Measurements from ENCODE around the gene LSM2. TPM values are rescaled to one million over a fixed set of nuclear protein-coding genes. Genes with fewer than 3 reads are reported as not detected.

Gene LSM2
- total and polyA plus RNA-seq, 9 of the 15 experiments (the other 6 are each of a cell fraction or from before 2014, with no cell fraction given): 154 to 407 (median 223) TPM

DNA sequence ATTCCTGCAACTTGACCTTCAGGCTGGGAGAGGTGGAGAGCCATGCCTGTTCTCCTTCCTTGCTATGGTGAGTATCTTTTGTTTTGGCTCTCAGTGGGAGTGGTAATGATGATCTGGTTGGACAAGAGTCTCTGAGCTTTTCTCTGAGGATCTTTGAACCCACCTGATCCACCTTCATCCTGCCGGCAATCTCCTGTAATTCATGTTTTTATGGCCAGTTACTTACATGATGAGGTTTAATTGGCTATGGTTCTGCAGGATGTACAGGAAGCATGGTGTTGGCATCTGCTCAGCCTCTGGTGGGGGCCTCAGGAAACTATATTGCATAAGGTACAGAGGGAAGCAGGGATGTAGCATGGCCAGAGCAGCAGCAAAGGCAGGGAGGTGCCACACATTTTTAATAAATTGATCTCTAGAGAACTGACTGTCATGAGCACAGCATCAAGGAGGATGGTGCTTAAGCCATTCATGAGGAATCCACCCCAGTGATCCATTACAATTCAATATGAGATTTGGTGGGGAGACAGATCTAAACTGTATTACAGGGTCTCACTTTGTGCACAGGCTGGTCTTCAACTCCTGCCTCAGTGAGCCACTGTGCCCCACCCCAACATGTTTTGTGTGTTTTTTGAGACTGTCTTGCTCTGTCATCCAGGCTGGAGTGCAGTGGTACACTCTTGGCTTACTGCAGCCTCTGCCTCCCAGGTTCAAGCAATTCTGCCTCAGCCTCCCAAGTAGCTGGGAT lies 30.8 kb upstream of the LSM2 start:
- no peak for FAIRE-seq
- no peak for TF ChIP-seq ZNF347 (CRISPR knock-in tag; IDR thresholded peaks at IDR 0.05; ENCODE audit: low read depth)
- TF ChIP-seq, protein P1, sequence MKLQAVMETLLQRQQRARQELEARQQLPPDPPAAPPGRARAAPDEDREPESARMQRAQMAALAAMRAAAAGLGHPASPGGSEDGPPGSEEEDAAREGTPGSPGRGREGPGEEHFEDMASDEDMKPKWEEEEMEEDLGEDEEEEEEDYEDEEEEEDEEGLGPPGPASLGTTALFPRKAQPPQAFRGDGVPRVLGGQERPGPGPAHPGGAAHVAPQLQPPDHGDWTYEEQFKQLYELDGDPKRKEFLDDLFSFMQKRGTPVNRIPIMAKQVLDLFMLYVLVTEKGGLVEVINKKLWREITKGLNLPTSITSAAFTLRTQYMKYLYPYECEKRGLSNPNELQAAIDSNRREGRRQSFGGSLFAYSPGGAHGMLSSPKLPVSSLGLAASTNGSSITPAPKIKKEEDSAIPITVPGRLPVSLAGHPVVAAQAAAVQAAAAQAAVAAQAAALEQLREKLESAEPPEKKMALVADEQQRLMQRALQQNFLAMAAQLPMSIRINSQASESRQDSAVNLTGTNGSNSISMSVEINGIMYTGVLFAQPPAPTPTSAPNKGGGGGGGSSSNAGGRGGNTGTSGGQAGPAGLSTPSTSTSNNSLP (IDR thresholded peaks at IDR 0.05; ENCODE audit: borderline replicate concordance, low read depth, low read length): no peak
- TF ChIP-seq MAZ (CRISPR knock-in tag; conservative IDR thresholded peaks at IDR 0.05 in 1 of 2, IDR thresholded peaks at IDR 0.05 in 1 of 2): no peak
- TF ChIP-seq ZNF444 (CRISPR knock-in tag; IDR thresholded peaks at IDR 0.05): no peak
- no peak for TF ChIP-seq ARNT (IDR thresholded peaks at IDR 0.05)
- TF ChIP-seq ZNF12 (CRISPR knock-in tag; IDR thresholded peaks at IDR 0.05): no peak
- TF ChIP-seq, protein P2, sequence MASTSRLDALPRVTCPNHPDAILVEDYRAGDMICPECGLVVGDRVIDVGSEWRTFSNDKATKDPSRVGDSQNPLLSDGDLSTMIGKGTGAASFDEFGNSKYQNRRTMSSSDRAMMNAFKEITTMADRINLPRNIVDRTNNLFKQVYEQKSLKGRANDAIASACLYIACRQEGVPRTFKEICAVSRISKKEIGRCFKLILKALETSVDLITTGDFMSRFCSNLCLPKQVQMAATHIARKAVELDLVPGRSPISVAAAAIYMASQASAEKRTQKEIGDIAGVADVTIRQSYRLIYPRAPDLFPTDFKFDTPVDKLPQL (IDR thresholded peaks at IDR 0.05; ENCODE audit: extremely low read depth, insufficient read length): no peak
- TF ChIP-seq NR2F6 (CRISPR knock-in tag; IDR thresholded peaks at IDR 0.05): no peak
- TF ChIP-seq CREM (IDR thresholded peaks at IDR 0.05; ENCODE audit: low read depth): no peak
- TF ChIP-seq ZNF212 (CRISPR knock-in tag; IDR thresholded peaks at IDR 0.05): no peak
- TF ChIP-seq JUNB (CRISPR knock-in tag; conservative IDR thresholded peaks at IDR 0.05): no peak
- TF ChIP-seq RCOR1 (IDR thresholded peaks at IDR 0.05; ENCODE audit: borderline replicate concordance in 1 of 2, low read depth in 2 of 2, low read length in 2 of 2): no peak
- TF ChIP-seq KLF10 (CRISPR knock-in tag; IDR thresholded peaks at IDR 0.05): peak; percentile 80
- no peak for TF ChIP-seq HIVEP1 (CRISPR knock-in tag; IDR thresholded peaks at IDR 0.05)
- TF ChIP-seq NCOR1 (IDR thresholded peaks at IDR 0.05): no peak
- TF ChIP-seq SIN3B (IDR thresholded peaks at IDR 0.05; ENCODE audit: low read depth): no peak
- no peak for TF ChIP-seq MEF2A (IDR thresholded peaks at IDR 0.05; ENCODE audit: control insufficient read depth, low read depth, low read length)
- TF ChIP-seq, protein P3, sequence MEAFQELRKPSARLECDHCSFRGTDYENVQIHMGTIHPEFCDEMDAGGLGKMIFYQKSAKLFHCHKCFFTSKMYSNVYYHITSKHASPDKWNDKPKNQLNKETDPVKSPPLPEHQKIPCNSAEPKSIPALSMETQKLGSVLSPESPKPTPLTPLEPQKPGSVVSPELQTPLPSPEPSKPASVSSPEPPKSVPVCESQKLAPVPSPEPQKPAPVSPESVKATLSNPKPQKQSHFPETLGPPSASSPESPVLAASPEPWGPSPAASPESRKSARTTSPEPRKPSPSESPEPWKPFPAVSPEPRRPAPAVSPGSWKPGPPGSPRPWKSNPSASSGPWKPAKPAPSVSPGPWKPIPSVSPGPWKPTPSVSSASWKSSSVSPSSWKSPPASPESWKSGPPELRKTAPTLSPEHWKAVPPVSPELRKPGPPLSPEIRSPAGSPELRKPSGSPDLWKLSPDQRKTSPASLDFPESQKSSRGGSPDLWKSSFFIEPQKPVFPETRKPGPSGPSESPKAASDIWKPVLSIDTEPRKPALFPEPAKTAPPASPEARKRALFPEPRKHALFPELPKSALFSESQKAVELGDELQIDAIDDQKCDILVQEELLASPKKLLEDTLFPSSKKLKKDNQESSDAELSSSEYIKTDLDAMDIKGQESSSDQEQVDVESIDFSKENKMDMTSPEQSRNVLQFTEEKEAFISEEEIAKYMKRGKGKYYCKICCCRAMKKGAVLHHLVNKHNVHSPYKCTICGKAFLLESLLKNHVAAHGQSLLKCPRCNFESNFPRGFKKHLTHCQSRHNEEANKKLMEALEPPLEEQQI (IDR thresholded peaks at IDR 0.05): no peak
- TF ChIP-seq XRCC5 (IDR thresholded peaks at IDR 0.05; ENCODE audit: low read depth, low read length): 0 out of 2 replicates have a peak, but pooled peaks have one; percentile 8

More for the DNA sequence above, 30.8 kb upstream of the LSM2 start:
- no TSS peak for BruUV-seq (replicated peaks)
- Histone ChIP-seq H3K4me1 (replicated peaks in 1 of 2; ENCODE audit: control insufficient read depth in 2 of 2, insufficient read depth in 2 of 2, low read length in 2 of 2) (peaks cover 31 to 48% of the 10 kb centered on the region in 2 experiments), H4K20me1 (replicated peaks; ENCODE audit: control insufficient read depth, insufficient read depth, low read length) (peaks cover 30% of the 10 kb centered on the region), H3K9me1 (ENCODE audit: control insufficient read depth, insufficient read depth, low read length) (no peaks in the 10 kb centered on the region), H3K4me3 (peak overlapping the region; percentile 85), H3K27me3 (ENCODE audit: control insufficient read depth in 2 of 2, insufficient read depth in 2 of 2, low read length in 2 of 2) (no peaks in the 10 kb centered on the region), H2AFZ (ENCODE audit: low read depth, low read length) (no peak overlapping the region), H3K9me3 (replicated peaks; ENCODE audit: control insufficient read depth, insufficient read depth, low read depth, low read length) (no peaks in the 10 kb centered on the region; the same call in 1 of the 2 replicates), H3K27ac (ENCODE audit: extremely low read depth, low read depth, low read length) (peak overlapping the region; percentile 88), H3K36me3 (ENCODE audit: control insufficient read depth, insufficient read depth, low read length) (peaks cover 60% of the 10 kb centered on the region), H3K4me2 (ENCODE audit: insufficient read depth, low read length) (peak overlapping the region; percentile 94), H3K9ac (ENCODE audit: insufficient read depth in 1 of 2, low read depth in 2 of 2, low read length in 2 of 2) (peak overlapping the region; percentile 98 to 100), H3K79me2 (ENCODE audit: control insufficient read depth, insufficient read depth, low read length) (peaks cover 63% of the 10 kb centered on the region)
- DNase-seq (ENCODE audit: extremely low read depth in 1 of 4, low spot score in 3 of 4) (peak in 2 of 4 experiments; percentile 13 to 29), ATAC-seq (no peak)
- ChIA-PET POLR2A (interaction anchor here (0.7 to 13.1 kb wide), 33 partner anchors 8 to 296 kb away, joined by 3 to 229 read pairs (median 6); partner anchors contain the start of genes ABHD16A, APOM, BAG6 and C6orf47), CTCF (ENCODE audit: low intra/inter-chr PET ratio) (interaction anchor here (0.6 to 1.0 kb wide), 3 partner anchors 11 to 65 kb away, joined by 3 read pairs; no protein-coding TSS in a partner anchor)
- in situ Hi-C loops (cut with MboI): no loop called here
- WGBS (ENCODE audit: insufficient coverage, low coverage, missing lambda C conversion rate): 0% methylated on average over 1 of the region's 1 CpG
- intact Hi-C loops (cut with micrococcal nuclease): no loop called here
